ENCODE results near the gene LSM2. TPM values are rescaled to one million over a fixed set of nuclear protein-coding genes. Genes with fewer than 3 reads are reported as not detected.
"Not testable (repeated sequence)": the region's sequence is repeated elsewhere in the genome, so short reads cannot be mapped to it uniquely, and the experiment has no call there.

LSM2 gene
- total RNA-seq, 6 donors from 2014 or later, result 5.0 to 44.9 (median 20.9) TPM

DNA sequence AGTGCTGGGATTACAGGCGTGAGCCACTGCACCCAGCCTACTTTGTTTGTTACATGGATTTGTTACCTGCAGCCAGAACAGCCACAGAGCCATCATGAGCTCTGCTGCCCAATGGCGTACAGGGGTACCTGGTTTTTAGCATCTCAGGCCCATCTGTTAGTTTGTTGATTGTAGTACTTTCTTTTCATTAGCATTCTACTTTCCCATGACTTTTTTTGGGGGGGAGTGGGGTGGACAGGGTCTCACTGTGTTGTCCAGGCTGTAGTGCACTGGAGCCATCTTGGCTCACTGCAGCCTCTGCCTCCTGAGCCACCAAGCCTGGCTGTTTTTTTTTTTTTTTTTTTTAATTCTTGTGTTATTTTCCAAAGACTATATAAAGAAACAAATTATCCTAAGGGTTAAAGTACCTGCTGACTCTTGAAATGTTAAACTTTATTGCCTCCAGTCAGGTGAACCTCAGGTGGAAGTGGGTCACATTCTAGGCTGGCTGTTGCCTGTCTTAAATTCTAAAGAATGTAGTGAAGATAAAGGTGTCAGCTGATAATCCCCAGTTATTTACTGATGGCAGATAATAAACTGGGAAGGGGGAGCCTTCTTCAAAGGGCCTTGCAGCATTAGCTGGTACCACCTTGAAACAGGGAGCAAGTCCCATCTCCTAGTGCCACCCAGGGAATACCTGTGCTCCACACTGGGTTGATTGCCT lies 40.7 kb upstream of the LSM2 start:
- Histone ChIP-seq H3K9me3 (no peaks in the 10 kb centered on the region), H3K27me3 (no peaks in the 10 kb centered on the region), H3K27ac (no peak overlapping the region), H3K4me1 (no peaks in the 10 kb centered on the region), H3K4me3 (no peak overlapping the region), H3K36me3 (no peaks in the 10 kb centered on the region)
- 89 to 90% methylated on average over 2 of the region's 2 CpGs for WGBS, 2 donors
- ATAC-seq (ENCODE audit: low FRiP score in 2 of 2) (no peak), DNase-seq (no peak)
- TF ChIP-seq, protein P1, sequence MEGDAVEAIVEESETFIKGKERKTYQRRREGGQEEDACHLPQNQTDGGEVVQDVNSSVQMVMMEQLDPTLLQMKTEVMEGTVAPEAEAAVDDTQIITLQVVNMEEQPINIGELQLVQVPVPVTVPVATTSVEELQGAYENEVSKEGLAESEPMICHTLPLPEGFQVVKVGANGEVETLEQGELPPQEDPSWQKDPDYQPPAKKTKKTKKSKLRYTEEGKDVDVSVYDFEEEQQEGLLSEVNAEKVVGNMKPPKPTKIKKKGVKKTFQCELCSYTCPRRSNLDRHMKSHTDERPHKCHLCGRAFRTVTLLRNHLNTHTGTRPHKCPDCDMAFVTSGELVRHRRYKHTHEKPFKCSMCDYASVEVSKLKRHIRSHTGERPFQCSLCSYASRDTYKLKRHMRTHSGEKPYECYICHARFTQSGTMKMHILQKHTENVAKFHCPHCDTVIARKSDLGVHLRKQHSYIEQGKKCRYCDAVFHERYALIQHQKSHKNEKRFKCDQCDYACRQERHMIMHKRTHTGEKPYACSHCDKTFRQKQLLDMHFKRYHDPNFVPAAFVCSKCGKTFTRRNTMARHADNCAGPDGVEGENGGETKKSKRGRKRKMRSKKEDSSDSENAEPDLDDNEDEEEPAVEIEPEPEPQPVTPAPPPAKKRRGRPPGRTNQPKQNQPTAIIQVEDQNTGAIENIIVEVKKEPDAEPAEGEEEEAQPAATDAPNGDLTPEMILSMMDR (IDR thresholded peaks at IDR 0.05), result no peak
- no peak for TF ChIP-seq POLR2A (IDR thresholded peaks at IDR 0.05)
- no peak for TF ChIP-seq EP300 (IDR thresholded peaks at IDR 0.05)
- no peak for TF ChIP-seq POLR2AphosphoS5 (IDR thresholded peaks at IDR 0.05)

- H3K4me3 ChIP-seq, result no peak overlapping the region
- H3K9me3 ChIP-seq, result no peaks in the 10 kb centered on the region
- H3K4me1 ChIP-seq, result no peaks in the 10 kb centered on the region
- no peak for DNase-seq
- TF ChIP-seq POLR2AphosphoS5 (IDR thresholded peaks at IDR 0.05) (no peak), EP300 (IDR thresholded peaks at IDR 0.05) (no peak), POLR2A (IDR thresholded peaks at IDR 0.05) (no peak)
- TF ChIP-seq, protein P1 (IDR thresholded peaks at IDR 0.05), result no peak
- H3K27ac ChIP-seq, result no peak overlapping the region
- no peak for ATAC-seq (ENCODE audit: low FRiP score in 2 of 2)
- H3K27me3 ChIP-seq, result no peaks in the 10 kb centered on the region
- 80 to 92% methylated on average over 3 of the region's 3 CpGs for WGBS, 2 donors
- H3K36me3 ChIP-seq, result peaks cover 7 to 28% (median 19%) of the 10 kb centered on the region in 4 donors
Measured at GRCh38 chr6:31844507-31844906, 37.7 kb upstream of the LSM2 start.

GRCh38 chr6:31842053-31842452 lies 35.3 kb upstream of the LSM2 start:
- H3K27me3 ChIP-seq, result no peaks in the 10 kb centered on the region
- DNase-seq (no peak), ATAC-seq (ENCODE audit: low FRiP score in 2 of 2) (no peak)
- no peak overlapping the region for H3K4me3 ChIP-seq
- H3K4me1 ChIP-seq, result peaks cover 17 to 20% (median 19%) of the 10 kb centered on the region in 4 donors
- no peak overlapping the region for H3K27ac ChIP-seq
- H3K36me3 ChIP-seq, result peaks cover 14 to 53% (median 44%) of the 10 kb centered on the region in 4 donors
- 95% methylated on average over 9 of the region's 9 CpGs for WGBS, 2 donors
- TF ChIP-seq EP300 (IDR thresholded peaks at IDR 0.05), result no peak
- no peak for TF ChIP-seq POLR2AphosphoS5 (IDR thresholded peaks at IDR 0.05)
- TF ChIP-seq, protein P1 (IDR thresholded peaks at IDR 0.05), result no peak
- TF ChIP-seq POLR2A (IDR thresholded peaks at IDR 0.05), result no peak
- H3K9me3 ChIP-seq, result no peaks in the 10 kb centered on the region

- H3K36me3 ChIP-seq, result peaks cover 14 to 55% (median 48%) of the 10 kb centered on the region in 4 donors
- ATAC-seq (ENCODE audit: low FRiP score in 2 of 2); H3K4me3 ChIP-seq; H3K27me3 ChIP-seq; DNase-seq; H3K27ac ChIP-seq; H3K9me3 ChIP-seq: not testable (repeated sequence)
- WGBS, 2 donors, result 95 to 96% methylated on average over 8 of the region's 8 CpGs
- H3K4me1 ChIP-seq, result peaks cover 32 to 37% (median 33%) of the 10 kb centered on the region in 4 donors
Measured at GRCh38 chr6:31839779-31840126, 33.0 kb upstream of the LSM2 start.

DNA sequence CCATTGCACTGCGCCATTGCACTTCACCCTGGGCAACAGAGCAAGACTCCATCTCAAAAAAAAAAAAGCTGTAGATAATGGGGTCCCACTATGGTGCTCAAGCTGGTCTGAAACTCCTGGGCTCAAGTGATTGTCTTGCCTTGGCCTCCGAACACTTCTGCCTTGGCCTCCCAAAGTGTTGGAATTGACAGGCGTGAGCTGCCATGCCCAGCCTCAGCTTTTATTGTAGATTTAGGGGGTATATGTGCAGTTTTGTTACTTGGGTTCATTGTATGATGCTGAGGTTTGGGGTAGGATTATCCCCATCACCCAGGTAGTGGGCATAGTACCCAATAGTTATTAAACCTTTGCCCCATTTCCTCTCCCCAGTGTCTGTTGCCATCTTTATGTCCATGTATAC lies 32.2 kb upstream of the LSM2 start:
- H3K9me3 ChIP-seq, result no peaks in the 10 kb centered on the region
- H3K27me3 ChIP-seq, result no peaks in the 10 kb centered on the region
- ATAC-seq (ENCODE audit: low FRiP score in 2 of 2) (no peak), DNase-seq (no peak)
- TF ChIP-seq POLR2AphosphoS5 (IDR thresholded peaks at IDR 0.05) (no peak), POLR2A (IDR thresholded peaks at IDR 0.05) (no peak), EP300 (IDR thresholded peaks at IDR 0.05) (no peak)
- WGBS, 2 donors, result 90 to 96% methylated on average over 3 of the region's 3 CpGs
- no peak overlapping the region for H3K27ac ChIP-seq
- H3K36me3 ChIP-seq, result peaks cover 14 to 55% (median 48%) of the 10 kb centered on the region in 4 donors
- H3K4me3 ChIP-seq, result peak overlapping the region in 1 of 4 donors; percentile 93
- peaks cover 35 to 41% (median 36%) of the 10 kb centered on the region in 4 donors for H3K4me1 ChIP-seq

DNA sequence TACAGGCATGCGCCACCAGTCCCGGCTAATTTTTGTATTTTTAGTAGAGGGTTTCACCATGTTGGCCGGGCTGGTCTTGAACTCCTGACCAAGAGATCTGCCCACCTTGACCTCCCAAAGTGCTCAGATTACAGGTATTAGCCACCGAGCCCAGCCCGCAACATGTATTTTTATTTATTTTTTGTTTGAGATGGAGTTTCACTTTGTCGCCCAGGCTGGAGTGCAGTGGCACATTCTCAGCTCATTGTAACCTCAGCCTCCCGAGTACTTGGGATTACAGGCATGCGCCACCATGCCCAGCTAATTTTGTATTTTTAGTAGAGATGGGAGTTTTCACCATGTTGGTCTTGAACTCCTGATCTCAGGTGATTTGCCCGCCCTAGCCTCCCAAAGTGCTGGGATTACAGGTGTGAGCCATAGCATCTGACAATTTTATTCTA lies 31.4 kb upstream of the LSM2 start:
- H3K27ac ChIP-seq, result peak overlapping the region in 1 of 4 donors; percentile 30
- not testable (repeated sequence) for ATAC-seq (ENCODE audit: low FRiP score in 2 of 2); H3K27me3 ChIP-seq; DNase-seq; H3K9me3 ChIP-seq
- H3K4me1 ChIP-seq, result peaks cover 40 to 47% (median 41%) of the 10 kb centered on the region in 4 donors
- H3K4me3 ChIP-seq, result peak overlapping the region in 1 of 4 donors; percentile 93
- H3K36me3 ChIP-seq, result peaks cover 14 to 55% (median 48%) of the 10 kb centered on the region in 4 donors
- 87 to 89% methylated on average over 9 of the region's 9 CpGs for WGBS, 2 donors

Data from upper lobe of left lung (tissue), 6 donors.